HepG2 (cell line): Measurements from ENCODE around the gene TMEM74B. TPM values are rescaled to one million over a fixed set of nuclear protein-coding genes. Genes with fewer than 3 reads are reported as not detected.

Source experiments
- ATAC-seq: fragments of 200-7000 bp; cut with Tn5 transposase; 3 replicates; pipeline ENCODE4 v1.9.1; 2020; ENCODE audit warnings: mild to moderate bottlenecking, moderate library complexity
- BruUV-seq: library from RNA; stranded (reverse); fragments of 400-500 nt; replicated peaks from 2 replicates; lab custom pipeline; 2021; lab: Mats Ljungman, UMichigan
- CTCF ChIA-PET: fragments of 300-600 bp; formaldehyde crosslinking; extraction: SDS; loops from one replicate; lab custom pipeline; 2021; ENCODE audit warnings: low total read pairs, inconsistent platforms, low intra/inter-chr PET ratio; lab: Yijun Ruan, JAX
- POLR2A ChIA-PET: fragments of 350-600 bp; sonication (Branson Sonifier 250); formaldehyde crosslinking; loops from one replicate; lab custom pipeline; 2020; ENCODE audit warnings: antibody characterized with exemption, inconsistent platforms; lab: Yijun Ruan, JAX
- DNase-seq: peaks from one replicate; pipeline ENCODE4 v3.0.0-alpha.2; 2015; ENCODE audit warnings: low spot score
- FAIRE-seq: peaks from 3 replicates; lab custom pipeline; 2011; peaks lifted over from hg19 to GRCh38; lab: Jason Lieb, UNC
- H2AFZ ChIP-seq: one replicate; pipeline ENCODE4 v1.6.1; 2011; ENCODE audit warnings: low read length, inconsistent platforms
- H3K27ac ChIP-seq: fragments of 300-600 bp; 3 replicates; pipeline ENCODE4 v1.8.0; 2011; ENCODE audit warnings: mixed run types, mild to moderate bottlenecking, mixed read lengths, low read length, inconsistent platforms; ENCODE audit not compliant: insufficient read depth; ENCODE audit errors: extremely low read length
- H3K27me3 ChIP-seq, 2 experiments: fragments of 200-600 bp in 1 of 2; 2 replicates in 1 of 2; 3 replicates in 1 of 2; pipeline versions ENCODE4 v1.6.0 to v1.8.0; 2011; ENCODE audit warnings: low read length in 2 of 2, mild to moderate bottlenecking in 2 of 2, moderate library complexity in 2 of 2, inconsistent platforms in 1 of 2; ENCODE audit not compliant: insufficient read depth in 2 of 2, control insufficient read depth in 1 of 2
- H3K36me3 ChIP-seq, 2 experiments: fragments of 200-600 bp in 1 of 2; replicated peaks in 1 of 2; 2 replicates in 1 of 2; 3 replicates in 1 of 2; pipeline versions ENCODE4 v1.5.1 to v1.8.0; 2011; ENCODE audit warnings: low read length in 2 of 2, inconsistent platforms in 1 of 2; ENCODE audit not compliant: insufficient read depth in 2 of 2, control insufficient read depth in 1 of 2
- H3K4me1 ChIP-seq: 2 replicates; pipeline ENCODE4 v1.5.1; 2012; ENCODE audit warnings: low read length, inconsistent platforms; ENCODE audit not compliant: insufficient read depth
- H3K4me2 ChIP-seq: 2 replicates; pipeline ENCODE4 v1.6.0; 2011; ENCODE audit warnings: low read depth, low read length, inconsistent platforms
- H3K4me3 ChIP-seq, 3 experiments: fragments of 200-600 bp in 1 of 3; sonication (generic), shearing (Covaris generic) in 1 of 3; replicated peaks in 1 of 3; 2 replicates each; pipeline ENCODE4 v1.5.1; 2011 to 2016; ENCODE audit warnings: low read length in 3 of 3, inconsistent platforms in 2 of 3, low read depth in 2 of 3, mild to moderate bottlenecking in 2 of 3, control low read depth in 1 of 3, mixed read lengths in 1 of 3; ENCODE audit not compliant: insufficient read depth in 1 of 3
- H3K79me2 ChIP-seq: one replicate; pipeline ENCODE4 v1.6.1; 2011; ENCODE audit warnings: low read length, inconsistent platforms; ENCODE audit not compliant: insufficient read depth
- H3K9ac ChIP-seq: 2 replicates; pipeline ENCODE4 v1.6.0; 2011; ENCODE audit warnings: mild to moderate bottlenecking, low read depth, low read length, inconsistent platforms; ENCODE audit not compliant: insufficient read depth
- H3K9me3 ChIP-seq: 2 replicates; pipeline ENCODE4 v1.5.1; 2012; ENCODE audit warnings: mild to moderate bottlenecking, low read length
- H4K20me1 ChIP-seq: 2 replicates; pipeline ENCODE4 v1.6.0; 2011; ENCODE audit warnings: inconsistent platforms, mild to moderate bottlenecking, low read length, moderate library complexity; ENCODE audit not compliant: insufficient read depth
- MEIS1 ChIP-seq: sonication (generic); formaldehyde crosslinking; IDR thresholded peaks from 2 replicates; pipeline ENCODE4 v1.9.0; 2021; ENCODE audit warnings: mild to moderate bottlenecking, missing genetic modification reagents, moderate library complexity, borderline replicate concordance
- RELA ChIP-seq: sonication (generic); formaldehyde crosslinking; IDR thresholded peaks from 2 replicates; pipeline ENCODE4 v1.4.0; 2020; ENCODE audit warnings: missing genetic modification reagents
- SOX13 ChIP-seq, 3 experiments: fragments of 450-650 bp in 1 of 3; sonication (generic) in 1 of 3; formaldehyde crosslinking in 1 of 3; IDR thresholded peaks in 2 of 3; conservative IDR thresholded peaks in 1 of 3; 2 replicates each; pipeline versions ENCODE4 v1.5.0 to v1.6.1; 2016 to 2020; ENCODE audit warnings: antibody characterized with exemption in 1 of 3, mild to moderate bottlenecking in 1 of 3, missing compliant biosample characterization in 1 of 3, missing genetic modification reagents in 1 of 3, moderate library complexity in 1 of 3
- U2AF2 ChIP-seq: fragments of 200-400 bp; formaldehyde crosslinking; IDR thresholded peaks from 2 replicates; pipeline ENCODE4 v1.6.1; 2017; ENCODE audit warnings: low read depth, mild to moderate bottlenecking, low read length
- ZKSCAN5 ChIP-seq: sonication (generic); formaldehyde crosslinking; IDR thresholded peaks from 2 replicates; pipeline ENCODE4 v1.5.1; 2020; ENCODE audit warnings: mild to moderate bottlenecking, missing genetic modification reagents
- ZNF17 ChIP-seq: sonication (generic); formaldehyde crosslinking; IDR thresholded peaks from 2 replicates; pipeline ENCODE4 v1.5.0; 2020; ENCODE audit warnings: mild to moderate bottlenecking, missing genetic modification reagents
- ZNF333 ChIP-seq: sonication (generic); formaldehyde crosslinking; IDR thresholded peaks from 2 replicates; pipeline ENCODE4 v1.4.0; 2020; ENCODE audit warnings: mild to moderate bottlenecking, missing genetic modification reagents, borderline replicate concordance
- ZNF816 ChIP-seq: sonication (generic); formaldehyde crosslinking; IDR thresholded peaks from 2 replicates; pipeline ENCODE4 v1.8.0; 2022; ENCODE audit warnings: missing genetic modification reagents, mild to moderate bottlenecking, borderline replicate concordance
- WGBS: methylation state at CpG from one replicate; pipeline ENCODE4 v1.1.6; 2017; ENCODE audit warnings: low lambda C conversion rate; 5-methylcytosine and 5-hydroxymethylcytosine counted together
- in situ Hi-C: cut with HindIII; loops from 2 replicates; pipeline ENCODE4 v1.10.0; 2017; ENCODE audit warnings: low pct_unique_long_range_greater_than_20kb; ENCODE audit not compliant: extremely low pct_ligation_motif_present
- intact Hi-C: fragments of 100-400 bp; cut with micrococcal nuclease; formaldehyde crosslinking; loops from one replicate; pipeline ENCODE4 v1.10.0; 2022; ENCODE audit not compliant: unreplicated experiment
- polyA plus RNA-seq, 8 experiments: library from polyadenylated mRNA; depleted of rRNA in 3 of 8; stranded (reverse) in 7 of 8; unstranded in 1 of 8; fragments of >200 nt; fragmentation: Illumina TruSeq in 4 of 8; extraction: Trizol in 4 of 8; gene quantifications; 2 replicates each; pipeline versions ENCODE4 v1.2.1 to v1.2.3, GENCODE V29; 2011 to 2016; ENCODE audit warnings: low read depth in 4 of 8, missing spikeins in 1 of 8, mixed read lengths in 1 of 8; ENCODE audit not compliant: insufficient read depth in 1 of 8
- total RNA-seq, 5 experiments: library from RNA; depleted of rRNA; stranded (reverse); fragments of >200 nt; fragmentation: Illumina TruSeq; extraction: Trizol; gene quantifications; 2 replicates each; pipeline ENCODE4 v1.2.3, GENCODE V29; 2016; ENCODE audit warnings: low read depth in 1 of 5
- TF ChIP-seq, protein P1 (sequence below): IDR thresholded peaks from 2 replicates; pipeline ENCODE4 v1.6.1; 2016
- TF ChIP-seq, protein P2 (sequence below): sonication (generic); formaldehyde crosslinking; IDR thresholded peaks from 2 replicates; pipeline ENCODE4 v1.4.0; 2020; ENCODE audit warnings: mild to moderate bottlenecking, missing genetic modification reagents, borderline replicate concordance
- TF ChIP-seq, protein P3 (sequence below): IDR thresholded peaks from 2 replicates; pipeline ENCODE4 v1.6.1; 2012; ENCODE audit warnings: inconsistent platforms

TMEM74B gene
- total and polyA plus RNA-seq, 2 of the 13 experiments (the other 11 are each of a cell fraction or from before 2014, with no cell fraction given): 4.7 to 18.4 TPM

GRCh38 chr20:1144401-1145172 is 40.2 kb downstream of the TMEM74B start:
- BruUV-seq: no TSS peak
- no peak for DNase-seq
- CTCF ChIA-PET: no interaction called here
- no peak for ATAC-seq
- H3K9ac ChIP-seq: no peak overlapping the region
- WGBS: 97% methylated on average over 10 of the region's 10 CpGs
- H3K4me2 ChIP-seq: no peak overlapping the region
- H3K9me3 ChIP-seq: no peaks in the 10 kb centered on the region
- H3K27ac ChIP-seq: no peak overlapping the region
- peaks cover 47 to 81% of the 10 kb centered on the region in 2 experiments for H3K36me3 ChIP-seq
- in situ Hi-C loops (no loop called here), intact Hi-C loops (no loop called here)
- FAIRE-seq: no peak
- H3K79me2 ChIP-seq: no peaks in the 10 kb centered on the region
- POLR2A ChIA-PET: no interaction called here
- no peak overlapping the region for H2AFZ ChIP-seq
- peaks cover 1% of the 10 kb centered on the region for H3K4me1 ChIP-seq
- no peak for TF ChIP-seq ZNF333 (CRISPR knock-in tag)
- TF ChIP-seq MEIS1 (CRISPR knock-in tag): no peak
- TF ChIP-seq ZKSCAN5 (CRISPR knock-in tag): no peak
- no peak for TF ChIP-seq ZNF17
- TF ChIP-seq U2AF2: no peak
- TF ChIP-seq, protein P1, sequence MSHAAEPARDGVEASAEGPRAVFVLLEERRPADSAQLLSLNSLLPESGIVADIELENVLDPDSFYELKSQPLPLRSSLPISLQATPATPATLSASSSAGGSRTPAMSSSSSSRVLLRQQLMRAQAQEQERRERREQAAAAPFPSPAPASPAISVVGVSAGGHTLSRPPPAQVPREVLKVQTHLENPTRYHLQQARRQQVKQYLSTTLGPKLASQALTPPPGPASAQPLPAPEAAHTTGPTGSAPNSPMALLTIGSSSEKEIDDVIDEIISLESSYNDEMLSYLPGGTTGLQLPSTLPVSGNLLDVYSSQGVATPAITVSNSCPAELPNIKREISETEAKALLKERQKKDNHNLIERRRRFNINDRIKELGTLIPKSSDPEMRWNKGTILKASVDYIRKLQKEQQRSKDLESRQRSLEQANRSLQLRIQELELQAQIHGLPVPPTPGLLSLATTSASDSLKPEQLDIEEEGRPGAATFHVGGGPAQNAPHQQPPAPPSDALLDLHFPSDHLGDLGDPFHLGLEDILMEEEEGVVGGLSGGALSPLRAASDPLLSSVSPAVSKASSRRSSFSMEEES (CRISPR knock-in tag): no peak
- no peak for TF ChIP-seq RELA (CRISPR knock-in tag)
- TF ChIP-seq, protein P2, sequence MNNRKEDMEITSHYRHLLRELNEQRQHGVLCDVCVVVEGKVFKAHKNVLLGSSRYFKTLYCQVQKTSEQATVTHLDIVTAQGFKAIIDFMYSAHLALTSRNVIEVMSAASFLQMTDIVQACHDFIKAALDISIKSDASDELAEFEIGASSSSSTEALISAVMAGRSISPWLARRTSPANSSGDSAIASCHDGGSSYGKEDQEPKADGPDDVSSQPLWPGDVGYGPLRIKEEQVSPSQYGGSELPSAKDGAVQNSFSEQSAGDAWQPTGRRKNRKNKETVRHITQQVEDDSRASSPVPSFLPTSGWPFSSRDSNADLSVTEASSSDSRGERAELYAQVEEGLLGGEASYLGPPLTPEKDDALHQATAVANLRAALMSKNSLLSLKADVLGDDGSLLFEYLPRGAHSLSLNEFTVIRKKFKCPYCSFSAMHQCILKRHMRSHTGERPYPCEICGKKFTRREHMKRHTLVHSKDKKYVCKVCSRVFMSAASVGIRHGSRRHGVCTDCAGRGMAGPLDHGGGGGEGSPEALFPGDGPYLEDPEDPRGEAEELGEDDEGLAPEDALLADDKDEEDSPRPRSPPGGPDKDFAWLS (CRISPR knock-in tag): no peak
- TF ChIP-seq ZNF816: no peak
- TF ChIP-seq, protein P3, sequence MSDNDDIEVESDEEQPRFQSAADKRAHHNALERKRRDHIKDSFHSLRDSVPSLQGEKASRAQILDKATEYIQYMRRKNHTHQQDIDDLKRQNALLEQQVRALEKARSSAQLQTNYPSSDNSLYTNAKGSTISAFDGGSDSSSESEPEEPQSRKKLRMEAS: no peak
- TF ChIP-seq SOX13 (IDR thresholded peaks at IDR 0.05): no peak
- no peak for TF ChIP-seq SOX13 (CRISPR knock-in tag; conservative IDR thresholded peaks at IDR 0.05 in 1 of 2, IDR thresholded peaks at IDR 0.05 in 1 of 2)
- no peaks in the 10 kb centered on the region for H4K20me1 ChIP-seq
- H3K4me3 ChIP-seq: no peak overlapping the region
- H3K27me3 ChIP-seq: no peaks in the 10 kb centered on the region
